Amygdala (tissue), 56 donors: ENCODE results near the gene ZNF479.
"Not testable (repeated sequence)": the region's sequence is repeated elsewhere in the genome, so short reads cannot be mapped to it uniquely, and the experiment has no call there.

Experiments used
- DNase-seq, 56 donors: peaks; one replicate each; lab custom pipeline; 2025; lab: John Stamatoyannopoulos, UW

ZNF479 gene

GRCh38 chr7:57132336-57132735, at the start of gene ZNF479:
TSS of gene ZNF479 (minus strand) at chr7:57132436. CDS start at chr7:57132324, 112 bp downstream.
- not testable (repeated sequence) for DNase-seq

DNA sequence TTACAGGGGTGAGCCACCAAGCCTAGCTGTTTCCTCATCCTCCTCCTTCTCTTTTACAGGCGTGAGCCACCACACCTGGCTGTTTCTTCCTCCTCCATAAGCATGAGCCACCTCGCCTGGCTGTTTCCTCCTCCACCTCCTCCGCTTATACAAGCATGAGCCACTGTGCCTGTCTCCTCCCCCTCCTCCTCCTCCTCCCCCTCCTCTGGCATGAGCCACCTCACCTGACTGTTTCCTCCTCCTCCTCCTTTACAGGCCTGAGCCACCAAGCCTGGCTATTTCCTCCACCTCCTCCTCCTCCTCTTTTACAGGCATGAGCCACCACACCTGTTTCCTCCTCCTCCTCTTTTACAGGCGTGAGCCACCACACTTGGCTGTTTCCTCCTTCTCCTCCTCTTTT, 49.8 kb upstream of the ZNF479 start:
- DNase-seq, result no peak

GRCh38 chr7:57181281-57181680, 49.0 kb upstream of the ZNF479 start:
- no peak for DNase-seq

GRCh38 chr7:57179776-57180415, 47.7 kb upstream of the ZNF479 start:
- no peak for DNase-seq

- no peak for DNase-seq
Measured at GRCh38 chr7:57178768-57179139, 46.5 kb upstream of the ZNF479 start.

- DNase-seq, result no peak
Measured at GRCh38 chr7:57177856-57178767, 45.9 kb upstream of the ZNF479 start.

- DNase-seq, result no peak
Measured at GRCh38 chr7:57176928-57177635, 44.8 kb upstream of the ZNF479 start.

DNA sequence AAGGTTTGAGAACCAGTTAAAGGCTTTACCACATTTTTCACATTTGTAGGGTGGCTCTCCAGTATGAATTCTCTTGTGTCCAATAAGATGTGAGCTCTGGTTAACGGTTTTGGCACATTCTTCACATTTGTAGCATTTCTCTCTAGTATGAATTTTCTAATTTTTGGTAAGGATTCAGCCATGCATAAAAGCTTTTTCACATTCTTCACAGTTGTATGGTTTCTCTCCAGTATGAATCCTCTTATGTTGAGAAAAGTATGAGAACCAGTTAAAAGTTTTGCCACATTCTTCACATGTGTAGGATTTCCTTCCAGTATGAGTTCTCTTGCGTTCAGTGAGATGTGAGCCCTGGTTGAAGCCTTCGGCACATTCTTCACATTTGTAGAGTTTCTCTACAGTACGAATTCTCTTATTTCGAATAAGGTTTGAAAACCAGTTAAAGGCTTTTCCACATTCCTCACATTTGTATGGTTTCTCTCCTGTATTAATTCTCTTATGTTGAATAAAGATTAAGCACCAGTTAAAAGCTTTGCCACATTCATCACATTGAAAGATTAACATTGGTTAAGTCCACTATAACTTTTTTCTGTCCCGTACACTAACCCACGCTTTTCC, 33.2 kb upstream of the ZNF479 start:
- no peak for DNase-seq

GRCh38 chr7:57120123-57120784, 12.0 kb downstream of the ZNF479 start:
- not testable (repeated sequence) for DNase-seq
